Measurements from ENCODE around the gene CEBPZ.

DNA sequence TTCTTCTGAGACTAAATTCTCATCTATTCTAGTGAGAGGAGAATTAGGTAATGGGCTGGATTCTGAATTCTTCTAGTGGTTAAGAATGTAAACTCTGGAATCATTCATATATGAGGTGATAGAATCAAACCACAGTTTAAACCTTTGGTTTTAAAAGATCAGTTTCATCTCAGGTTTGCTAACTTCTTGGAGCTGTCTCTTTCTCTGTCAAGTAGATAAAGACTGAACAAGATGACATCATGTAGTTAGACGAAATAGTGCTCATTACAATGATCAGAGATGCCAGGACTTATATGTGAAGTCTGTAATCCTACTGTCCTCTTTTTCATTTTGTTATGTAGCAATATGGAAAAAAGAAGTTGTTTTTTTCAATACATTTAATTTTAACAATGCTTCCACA, 30.2 kb downstream of the CEBPZ start:
- TF ChIP-seq, protein P1, sequence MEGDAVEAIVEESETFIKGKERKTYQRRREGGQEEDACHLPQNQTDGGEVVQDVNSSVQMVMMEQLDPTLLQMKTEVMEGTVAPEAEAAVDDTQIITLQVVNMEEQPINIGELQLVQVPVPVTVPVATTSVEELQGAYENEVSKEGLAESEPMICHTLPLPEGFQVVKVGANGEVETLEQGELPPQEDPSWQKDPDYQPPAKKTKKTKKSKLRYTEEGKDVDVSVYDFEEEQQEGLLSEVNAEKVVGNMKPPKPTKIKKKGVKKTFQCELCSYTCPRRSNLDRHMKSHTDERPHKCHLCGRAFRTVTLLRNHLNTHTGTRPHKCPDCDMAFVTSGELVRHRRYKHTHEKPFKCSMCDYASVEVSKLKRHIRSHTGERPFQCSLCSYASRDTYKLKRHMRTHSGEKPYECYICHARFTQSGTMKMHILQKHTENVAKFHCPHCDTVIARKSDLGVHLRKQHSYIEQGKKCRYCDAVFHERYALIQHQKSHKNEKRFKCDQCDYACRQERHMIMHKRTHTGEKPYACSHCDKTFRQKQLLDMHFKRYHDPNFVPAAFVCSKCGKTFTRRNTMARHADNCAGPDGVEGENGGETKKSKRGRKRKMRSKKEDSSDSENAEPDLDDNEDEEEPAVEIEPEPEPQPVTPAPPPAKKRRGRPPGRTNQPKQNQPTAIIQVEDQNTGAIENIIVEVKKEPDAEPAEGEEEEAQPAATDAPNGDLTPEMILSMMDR (conservative IDR thresholded peaks at IDR 0.05 in 1 of 2, IDR thresholded peaks at IDR 0.05 in 1 of 2; ENCODE audit: low read depth in 1 of 2, low read length in 2 of 2): no peak
- TF ChIP-seq EZH2 (IDR thresholded peaks at IDR 0.05; ENCODE audit: low read length, missing control alignments): no peak
